GM18870 (cell line): Measurements from ENCODE around the gene TSSK2.
"Not testable (repeated sequence)": the region's sequence is repeated elsewhere in the genome, so short reads cannot be mapped to it uniquely, and the experiment has no call there.

ENCODE experiments used
- ATAC-seq: cut with Tn5 transposase; IDR thresholded peaks from one replicate; pipeline ENCODE4 v1.9.1; 2021; ENCODE audit warnings: moderate library complexity; ENCODE audit not compliant: unreplicated experiment

The TSSK2 gene

GRCh38 chr22:19138217-19139000, 7.3 kb downstream of the TSSK2 start:
- no peak for ATAC-seq

- no peak for ATAC-seq
Observed at GRCh38 chr22:19139001-19139356, 7.9 kb downstream of the TSSK2 start.

GRCh38 chr22:19139974-19140373, 8.9 kb downstream of the TSSK2 start:
- no peak for ATAC-seq

- no peak for ATAC-seq
Observed at GRCh38 chr22:19142394-19142793, 11.3 kb downstream of the TSSK2 start.

GRCh38 chr22:19143212-19143611, 12.1 kb downstream of the TSSK2 start:
- ATAC-seq, result no peak

- ATAC-seq, result no peak
Observed at GRCh38 chr22:19143967-19144400, 12.9 kb downstream of the TSSK2 start.

GRCh38 chr22:19146215-19146968, 15.3 kb downstream of the TSSK2 start:
- ATAC-seq, result no peak

- ATAC-seq, result no peak
Observed at GRCh38 chr22:19147195-19147780, 16.2 kb downstream of the TSSK2 start.

- ATAC-seq, result no peak
Observed at GRCh38 chr22:19148417-19149046, 17.4 kb downstream of the TSSK2 start.

GRCh38 chr22:19149047-19149883, 18.2 kb downstream of the TSSK2 start:
- no peak for ATAC-seq

GRCh38 chr22:19149991-19150390, 18.9 kb downstream of the TSSK2 start, which contains the start of gene GSC2:
GSC2 (minus strand) TSS chr22:19150292; CDS start chr22:19150283, 9 bp downstream.
- ATAC-seq, result no peak

GRCh38 chr22:19150482-19151328, 19.6 kb downstream of the TSSK2 start:
- no peak for ATAC-seq

GRCh38 chr22:19151329-19152191, 20.5 kb downstream of the TSSK2 start:
- no peak for ATAC-seq

- no peak for ATAC-seq
Observed at GRCh38 chr22:19152942-19153883, 22.1 kb downstream of the TSSK2 start.

GRCh38 chr22:19156109-19156508, 25.0 kb downstream of the TSSK2 start:
- ATAC-seq, result not testable (repeated sequence)

- ATAC-seq, result not testable (repeated sequence)
Observed at GRCh38 chr22:19158649-19159048, 27.5 kb downstream of the TSSK2 start.

- no peak for ATAC-seq
Observed at GRCh38 chr22:19164425-19164824, 33.3 kb downstream of the TSSK2 start.
